SK-N-SH treated with all-trans-retinoic acid at 6 μM for 48 hours (cell line): ENCODE measurements around the gene CCDC8.

Source experiments
- ATAC-seq: fragments of 200-7000 bp; cut with Tn5 transposase; 3 replicates; pipeline ENCODE4 v1.9.1; 2020; ENCODE audit warnings: mild to moderate bottlenecking, moderate library complexity
- ARNTL ChIP-seq: fragments of 450-650 bp; formaldehyde crosslinking; IDR thresholded peaks from 2 replicates; pipeline ENCODE4 v1.5.0; 2020; ENCODE audit warnings: low read depth, mild to moderate bottlenecking, moderate library complexity, borderline replicate concordance
- ESRRG ChIP-seq: fragments of 250-450 bp; sonication (Bioruptor Pico); IDR thresholded peaks from 2 replicates; pipeline ENCODE4 v1.6.1; 2021; ENCODE audit warnings: mild to moderate bottlenecking
- GLIS3 ChIP-seq: fragments of 250-450 bp; sonication (Bioruptor Pico); IDR thresholded peaks from 2 replicates; pipeline ENCODE4 v1.5.0; 2020; ENCODE audit warnings: mild to moderate bottlenecking, moderate library complexity
- ISL1 ChIP-seq: fragments of 250-450 bp; sonication (Bioruptor Pico); IDR thresholded peaks from 2 replicates; pipeline ENCODE4 v2.1.2; 2022; ENCODE audit warnings: mild to moderate bottlenecking, moderate library complexity
- OSR1 ChIP-seq: fragments of 250-450 bp; sonication (Bioruptor Pico); IDR thresholded peaks from 2 replicates; pipeline ENCODE4 v1.8.0; 2022; ENCODE audit warnings: moderate library complexity, mild to moderate bottlenecking, inconsistent platforms
- PATZ1 ChIP-seq: fragments of 250-450 bp; sonication (Bioruptor Pico); IDR thresholded peaks from 2 replicates; pipeline ENCODE4 v1.8.0; 2020; ENCODE audit warnings: mild to moderate bottlenecking, moderate library complexity, borderline replicate concordance
- POU6F1 ChIP-seq: fragments of 250-450 bp; sonication (Bioruptor Pico); IDR thresholded peaks from 2 replicates; pipeline ENCODE4 v1.8.0; 2021; ENCODE audit warnings: low read depth, mild to moderate bottlenecking, moderate library complexity, borderline replicate concordance
- PPARA ChIP-seq: fragments of 250-450 bp; sonication (Bioruptor Pico); IDR thresholded peaks from 2 replicates; pipeline ENCODE4 v1.5.0; 2020; ENCODE audit warnings: mild to moderate bottlenecking, borderline replicate concordance
- RARB ChIP-seq: fragments of 250-450 bp; sonication (Bioruptor Pico); IDR thresholded peaks from 2 replicates; pipeline ENCODE4 v1.8.0; 2021; ENCODE audit warnings: mild to moderate bottlenecking, moderate library complexity
- SNAI2 ChIP-seq: fragments of 250-450 bp; sonication (Bioruptor Pico); IDR thresholded peaks from 2 replicates; pipeline ENCODE4 v1.5.0; 2020; ENCODE audit warnings: mild to moderate bottlenecking, moderate library complexity
- TCF4 ChIP-seq: fragments of 250-450 bp; sonication (Bioruptor Pico); IDR thresholded peaks from 2 replicates; pipeline ENCODE4 v1.8.0; 2021; ENCODE audit warnings: mild to moderate bottlenecking, moderate library complexity, borderline replicate concordance
- TOX ChIP-seq: fragments of 250-450 bp; sonication (Bioruptor Pico); IDR thresholded peaks from 2 replicates; pipeline ENCODE4 v1.8.0; 2021; ENCODE audit warnings: mild to moderate bottlenecking, moderate library complexity, borderline replicate concordance
- TSHZ2 ChIP-seq: fragments of 250-450 bp; sonication (Bioruptor Pico); IDR thresholded peaks from 2 replicates; pipeline ENCODE4 v1.5.0; 2020; ENCODE audit warnings: mild to moderate bottlenecking, moderate library complexity
- ZFP3 ChIP-seq: fragments of 250-450 bp; sonication (Bioruptor Pico); IDR thresholded peaks from 2 replicates; pipeline ENCODE4 v1.5.0; 2020; ENCODE audit warnings: mild to moderate bottlenecking, moderate library complexity
- ZFP30 ChIP-seq: fragments of 450-650 bp; formaldehyde crosslinking; IDR thresholded peaks from 2 replicates; pipeline ENCODE4 v1.5.0; 2022; ENCODE audit warnings: mild to moderate bottlenecking, moderate library complexity
- ZNF565 ChIP-seq: fragments of 450-650 bp; formaldehyde crosslinking; conservative IDR thresholded peaks from 2 replicates; pipeline ENCODE4 v1.5.0; 2020; ENCODE audit warnings: low read depth, mild to moderate bottlenecking, moderate library complexity
- ZNF70 ChIP-seq: fragments of 450-650 bp; formaldehyde crosslinking; IDR thresholded peaks from 2 replicates; pipeline ENCODE4 v1.5.0; 2020; ENCODE audit warnings: mild to moderate bottlenecking, moderate library complexity
- ZNF8 ChIP-seq: fragments of 450-650 bp; formaldehyde crosslinking; IDR thresholded peaks from 2 replicates; pipeline ENCODE4 v1.5.0; 2020; ENCODE audit warnings: mild to moderate bottlenecking, moderate library complexity
- TF ChIP-seq, protein P1 (sequence below): fragments of 250-450 bp; sonication (Bioruptor Pico); IDR thresholded peaks from 2 replicates; pipeline ENCODE4 v1.5.1; 2020; ENCODE audit warnings: low read depth, mild to moderate bottlenecking, moderate library complexity
- TF ChIP-seq, protein P2 (sequence below): fragments of 250-450 bp; sonication (Bioruptor Pico); IDR thresholded peaks from 2 replicates; pipeline ENCODE4 v1.5.1; 2021; ENCODE audit warnings: mild to moderate bottlenecking, moderate library complexity

The CCDC8 gene

GRCh38 chr19:46393456-46394401 lies 19.6 kb downstream of the CCDC8 start:
- no peak for ATAC-seq

GRCh38 chr19:46392837-46393236 lies 20.5 kb downstream of the CCDC8 start:
- TF ChIP-seq GLIS3 (CRISPR knock-in tag) (no peak), SNAI2 (CRISPR knock-in tag) (no peak), TCF4 (CRISPR knock-in tag) (no peak), ESRRG (CRISPR knock-in tag) (no peak), ZFP30 (no peak), PATZ1 (CRISPR knock-in tag) (no peak), ZNF8 (CRISPR knock-in tag) (no peak), TOX (CRISPR knock-in tag) (no peak), ISL1 (CRISPR knock-in tag) (no peak)
- TF ChIP-seq, protein P1, sequence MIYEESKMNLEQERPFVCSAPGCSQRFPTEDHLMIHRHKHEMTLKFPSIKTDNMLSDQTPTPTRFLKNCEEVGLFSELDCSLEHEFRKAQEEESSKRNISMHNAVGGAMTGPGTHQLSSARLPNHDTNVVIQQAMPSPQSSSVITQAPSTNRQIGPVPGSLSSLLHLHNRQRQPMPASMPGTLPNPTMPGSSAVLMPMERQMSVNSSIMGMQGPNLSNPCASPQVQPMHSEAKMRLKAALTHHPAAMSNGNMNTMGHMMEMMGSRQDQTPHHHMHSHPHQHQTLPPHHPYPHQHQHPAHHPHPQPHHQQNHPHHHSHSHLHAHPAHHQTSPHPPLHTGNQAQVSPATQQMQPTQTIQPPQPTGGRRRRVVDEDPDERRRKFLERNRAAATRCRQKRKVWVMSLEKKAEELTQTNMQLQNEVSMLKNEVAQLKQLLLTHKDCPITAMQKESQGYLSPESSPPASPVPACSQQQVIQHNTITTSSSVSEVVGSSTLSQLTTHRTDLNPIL (CRISPR knock-in tag) = no peak
- TF ChIP-seq, protein P2, sequence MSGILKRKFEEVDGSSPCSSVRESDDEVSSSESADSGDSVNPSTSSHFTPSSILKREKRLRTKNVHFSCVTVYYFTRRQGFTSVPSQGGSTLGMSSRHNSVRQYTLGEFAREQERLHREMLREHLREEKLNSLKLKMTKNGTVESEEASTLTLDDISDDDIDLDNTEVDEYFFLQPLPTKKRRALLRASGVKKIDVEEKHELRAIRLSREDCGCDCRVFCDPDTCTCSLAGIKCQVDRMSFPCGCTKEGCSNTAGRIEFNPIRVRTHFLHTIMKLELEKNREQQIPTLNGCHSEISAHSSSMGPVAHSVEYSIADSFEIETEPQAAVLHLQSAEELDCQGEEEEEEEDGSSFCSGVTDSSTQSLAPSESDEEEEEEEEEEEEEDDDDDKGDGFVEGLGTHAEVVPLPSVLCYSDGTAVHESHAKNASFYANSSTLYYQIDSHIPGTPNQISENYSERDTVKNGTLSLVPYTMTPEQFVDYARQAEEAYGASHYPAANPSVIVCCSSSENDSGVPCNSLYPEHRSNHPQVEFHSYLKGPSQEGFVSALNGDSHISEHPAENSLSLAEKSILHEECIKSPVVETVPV (CRISPR knock-in tag) = no peak
- TF ChIP-seq, all 23 proteins: peak for 0
- ATAC-seq = no peak

More at GRCh38 chr19:46393456-46394401, 19.6 kb downstream of the CCDC8 start:
- TF ChIP-seq ZNF70 (no peak), ZNF565 (CRISPR knock-in tag) (no peak), TCF4 (CRISPR knock-in tag) (no peak), ZFP3 (CRISPR knock-in tag) (no peak), POU6F1 (CRISPR knock-in tag) (no peak), RARB (CRISPR knock-in tag) (no peak), PPARA (CRISPR knock-in tag) (no peak), ZFP30 (no peak), SNAI2 (CRISPR knock-in tag) (no peak)
- TF ChIP-seq, protein P1 (CRISPR knock-in tag) = no peak

GRCh38 chr19:46392252-46392801 lies 21.0 kb downstream of the CCDC8 start:
- ATAC-seq = no peak
- TF ChIP-seq POU6F1 (CRISPR knock-in tag) = no peak
- no peak for TF ChIP-seq ZNF70
- TF ChIP-seq ARNTL (CRISPR knock-in tag) = no peak
- TF ChIP-seq ISL1 (CRISPR knock-in tag) = no peak
- TF ChIP-seq OSR1 = no peak
- TF ChIP-seq SNAI2 (CRISPR knock-in tag) = no peak
- TF ChIP-seq, protein P1 (CRISPR knock-in tag) = no peak
- no peak for TF ChIP-seq TOX (CRISPR knock-in tag)
- no peak for TF ChIP-seq TSHZ2 (CRISPR knock-in tag)
- no peak for TF ChIP-seq ESRRG (CRISPR knock-in tag)
